SW 1271 (cell line): Measurements from ENCODE around the gene ANAPC2.

ENCODE experiments used
- DNase-seq, 2 experiments: peaks; one replicate each; lab custom pipeline; 2025; lab: John Stamatoyannopoulos, UW

The ANAPC2 gene

DNA sequence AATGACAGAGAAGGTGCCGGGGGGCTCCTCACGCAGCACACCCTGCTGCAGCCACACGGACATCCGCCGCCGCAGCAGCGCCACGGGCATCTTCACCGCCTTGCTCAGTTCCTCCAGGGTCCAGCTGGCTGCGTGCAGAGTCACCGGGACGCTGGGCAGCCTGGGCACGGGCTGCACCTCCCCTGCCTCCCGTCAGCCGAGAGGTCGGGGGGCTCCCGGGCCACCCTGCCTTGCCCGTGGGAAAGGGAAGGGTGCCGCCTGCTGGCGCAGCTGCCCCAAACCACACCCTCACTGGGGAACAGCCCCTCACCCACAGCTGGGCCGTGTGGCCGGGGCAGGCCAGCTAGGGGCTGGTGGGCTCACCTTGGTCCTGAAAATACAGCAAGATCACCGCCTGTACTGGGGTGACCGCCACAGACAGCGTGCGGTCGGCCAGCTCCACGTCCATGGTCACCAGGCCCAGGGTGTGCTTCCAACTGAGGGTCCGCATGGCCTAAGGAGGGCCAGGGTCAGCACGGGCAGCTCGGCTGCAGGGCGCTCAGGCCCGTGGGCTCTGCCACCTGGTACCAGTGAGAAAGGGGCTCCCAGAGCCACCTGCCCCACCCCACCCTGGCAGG lies 12.9 kb downstream of the ANAPC2 start:
- no peak for DNase-seq

GRCh38 chr9:137174722-137175293 lies 13.6 kb downstream of the ANAPC2 start:
- DNase-seq: no peak

DNA sequence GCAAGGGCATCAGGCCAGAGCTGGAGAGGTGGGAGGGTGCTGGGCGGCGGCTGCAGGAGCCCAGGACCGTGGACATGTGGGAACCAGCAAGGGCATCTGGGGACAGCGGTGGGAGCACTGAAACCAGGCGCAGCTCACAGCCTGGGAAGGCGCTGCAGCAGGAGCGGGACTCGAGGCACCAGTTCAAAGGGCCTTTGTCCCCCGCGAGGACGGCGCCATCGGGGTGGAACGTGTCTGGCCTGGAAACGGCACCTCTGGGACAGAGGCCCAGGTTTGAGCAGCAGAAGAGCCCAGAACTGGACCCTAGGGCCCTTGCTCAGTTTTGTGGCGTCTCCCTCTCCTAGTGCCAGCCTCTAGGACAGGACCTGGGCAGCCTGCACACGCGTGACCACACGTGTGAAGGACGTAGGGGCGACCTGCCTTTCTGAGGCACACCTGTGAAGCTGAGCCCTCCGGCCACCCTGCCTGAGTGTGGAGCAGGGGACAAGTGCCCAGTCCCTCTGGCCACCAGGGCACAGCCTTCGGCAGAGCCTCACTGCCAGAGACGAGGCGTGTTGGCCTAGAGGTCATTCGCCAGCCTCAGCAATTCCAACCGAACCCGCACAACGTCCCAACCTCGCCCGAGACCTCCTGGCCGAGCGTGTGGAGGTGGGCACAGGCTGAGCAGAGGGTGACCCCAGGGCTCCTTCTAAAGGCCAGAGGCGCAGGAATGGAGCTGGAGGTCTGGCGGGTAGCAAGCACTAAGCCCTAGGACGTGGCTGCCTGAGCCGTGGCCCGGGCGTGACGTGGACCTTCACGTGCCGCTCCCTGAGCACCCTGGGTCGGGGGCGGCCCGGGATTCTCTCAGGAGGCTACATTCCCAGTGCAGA lies 14.3 kb downstream of the ANAPC2 start:
- no peak for DNase-seq

- DNase-seq: no peak
Measured at GRCh38 chr9:137172901-137173795, 15.2 kb downstream of the ANAPC2 start.

- no peak for DNase-seq
Measured at GRCh38 chr9:137171149-137171900, 17.0 kb downstream of the ANAPC2 start.

- no peak for DNase-seq
Measured at GRCh38 chr9:137170486-137171148, 17.7 kb downstream of the ANAPC2 start.

GRCh38 chr9:137169896-137170358 lies 18.4 kb downstream of the ANAPC2 start, which contains the start of gene LRRC26:
Gene LRRC26, minus strand, starts transcription at chr9:137170051. Its CDS starts 108 bp downstream, at chr9:137169943.
- no peak for DNase-seq

- peak in 1 of 2 experiments; percentile 64 for DNase-seq
Measured at GRCh38 chr9:137168904-137169856, 19.2 kb downstream of the ANAPC2 start.

GRCh38 chr9:137168573-137168903 lies 19.8 kb downstream of the ANAPC2 start:
- no peak for DNase-seq

- peak in 1 of 2 experiments; percentile 27 for DNase-seq
Measured at GRCh38 chr9:137167747-137168572, 20.4 kb downstream of the ANAPC2 start.

DNA sequence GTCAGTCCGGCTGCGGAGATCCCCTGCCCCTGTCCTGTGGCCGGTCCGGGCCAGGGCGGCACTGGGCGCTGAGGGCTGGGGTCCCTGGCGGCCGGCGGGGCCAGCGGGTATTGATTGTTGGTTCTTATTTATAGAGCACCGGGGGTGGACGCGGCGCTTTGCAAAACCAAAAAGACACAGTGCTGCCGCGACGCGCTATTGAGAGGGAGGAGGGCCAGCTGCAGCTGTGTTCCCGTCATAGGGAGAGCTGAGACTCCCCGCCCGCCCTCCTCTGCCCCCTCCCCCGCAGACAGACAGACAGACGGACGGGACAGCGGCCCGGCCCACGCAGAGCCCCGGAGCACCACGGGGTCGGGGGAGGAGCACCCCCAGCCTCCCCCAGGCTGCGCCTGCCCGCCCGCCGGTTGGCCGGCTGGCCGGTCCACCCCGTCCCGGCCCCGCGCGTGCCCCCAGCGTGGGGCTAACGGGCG lies 21.0 kb downstream of the ANAPC2 start:
- no peak for DNase-seq

- DNase-seq: no peak
Measured at GRCh38 chr9:137166380-137167229, 21.8 kb downstream of the ANAPC2 start.

GRCh38 chr9:137165250-137165836 lies 23.0 kb downstream of the ANAPC2 start:
- DNase-seq: no peak

GRCh38 chr9:137164370-137165249 lies 23.8 kb downstream of the ANAPC2 start:
- no peak for DNase-seq

GRCh38 chr9:137163805-137164204 lies 24.6 kb downstream of the ANAPC2 start:
- DNase-seq: no peak

GRCh38 chr9:137163365-137163715 lies 25.0 kb downstream of the ANAPC2 start:
- DNase-seq: peak in 1 of 2 experiments; percentile 43
